ENCODE results near the gene TCERG1L. TPM values are rescaled to one million over a fixed set of nuclear protein-coding genes. Genes with fewer than 3 reads are reported as not detected.
A peak's percentile ranks its signal among the peaks of the same experiment; 100 is the strongest.

The TCERG1L gene
- total and polyA plus RNA-seq, 3 experiments from 2014 or later = 0.07 to 0.93 (median 0.68) TPM

GRCh38 chr10:131131726-131132591 is 179.6 kb downstream of the TCERG1L start:
- CTCF ChIA-PET = no interaction called here
- H3K4me1 Mint-ChIP-seq = no peaks in the 10 kb centered on the region

GRCh38 chr10:131130025-131130424 is 181.5 kb downstream of the TCERG1L start:
- Histone ChIP-seq H3K9me3 (ENCODE audit: low read length) (no peaks in the 10 kb centered on the region), H3K27ac (ENCODE audit: low read depth, low read length) (no peak overlapping the region), H3K4me1 (ENCODE audit: insufficient read depth, low read length) (no peaks in the 10 kb centered on the region), H3K36me3 (ENCODE audit: insufficient read depth, low read length) (no peaks in the 10 kb centered on the region), H3K4me3 (ENCODE audit: low read length) (no peak overlapping the region), H3K27me3 (ENCODE audit: insufficient read depth, low read length, poor library complexity, severe bottlenecking) (no peaks in the 10 kb centered on the region)
- peaks cover 0 to 4% (median 0%) of the 10 kb centered on the region in 5 donors for H3K9me3 Mint-ChIP-seq
- no peak overlapping the region for H3K4me3 Mint-ChIP-seq
- peaks cover 0 to 1% of the 10 kb centered on the region in 2 donors for H3K27me3 Mint-ChIP-seq
- H3K27ac Mint-ChIP-seq = no peak overlapping the region
- ChIA-PET POLR2A (no interaction called here), CTCF (no interaction called here)
- H3K36me3 Mint-ChIP-seq = no peaks in the 10 kb centered on the region
- DNase-seq = no peak
- no peaks in the 10 kb centered on the region for H3K4me1 Mint-ChIP-seq

More at GRCh38 chr10:131131726-131132591, 179.6 kb downstream of the TCERG1L start:
- no peaks in the 10 kb centered on the region for H3K27me3 ChIP-seq (ENCODE audit: insufficient read depth, low read length, poor library complexity, severe bottlenecking)
- Mint-ChIP-seq H3K36me3 (no peaks in the 10 kb centered on the region), H3K27ac (no peak overlapping the region), H3K4me3 (no peak overlapping the region), H3K27me3 (no peaks in the 10 kb centered on the region), H3K9me3 (peaks cover 0 to 2% (median 0%) of the 10 kb centered on the region in 5 donors)
- H3K27ac ChIP-seq (ENCODE audit: low read depth, low read length) = no peak overlapping the region
- no peak overlapping the region for H3K4me3 ChIP-seq (ENCODE audit: low read length)
- H3K4me1 ChIP-seq (ENCODE audit: insufficient read depth, low read length) = no peaks in the 10 kb centered on the region
- H3K36me3 ChIP-seq (ENCODE audit: insufficient read depth, low read length) = no peaks in the 10 kb centered on the region
- H3K9me3 ChIP-seq (ENCODE audit: low read length) = no peaks in the 10 kb centered on the region
- no peak for DNase-seq
- POLR2A ChIA-PET = no interaction called here

GRCh38 chr10:131129544-131129943 is 182.0 kb downstream of the TCERG1L start:
- Histone ChIP-seq H3K27me3 (ENCODE audit: insufficient read depth, low read length, poor library complexity, severe bottlenecking) (no peaks in the 10 kb centered on the region), H3K27ac (ENCODE audit: low read depth, low read length) (no peak overlapping the region), H3K36me3 (ENCODE audit: insufficient read depth, low read length) (no peaks in the 10 kb centered on the region), H3K4me3 (ENCODE audit: low read length) (no peak overlapping the region), H3K9me3 (ENCODE audit: low read length) (no peaks in the 10 kb centered on the region), H3K4me1 (ENCODE audit: insufficient read depth, low read length) (no peaks in the 10 kb centered on the region)
- Mint-ChIP-seq H3K27me3 (peaks cover 0 to 3% of the 10 kb centered on the region in 2 donors), H3K9me3 (peaks cover 0 to 5% (median 0%) of the 10 kb centered on the region in 5 donors), H3K4me1 (no peaks in the 10 kb centered on the region), H3K4me3 (no peak overlapping the region), H3K27ac (no peak overlapping the region), H3K36me3 (no peaks in the 10 kb centered on the region)
- DNase-seq = no peak
- POLR2A ChIA-PET = no interaction called here
- CTCF ChIA-PET = no interaction called here

GRCh38 chr10:131128731-131129130 is 182.8 kb downstream of the TCERG1L start:
- H3K36me3 Mint-ChIP-seq = no peaks in the 10 kb centered on the region
- H3K9me3 Mint-ChIP-seq = peaks cover 0 to 5% (median 0%) of the 10 kb centered on the region in 5 donors
- POLR2A ChIA-PET = no interaction called here
- Histone ChIP-seq H3K4me1 (ENCODE audit: insufficient read depth, low read length) (no peaks in the 10 kb centered on the region), H3K9me3 (ENCODE audit: low read length) (no peaks in the 10 kb centered on the region), H3K4me3 (ENCODE audit: low read length) (no peak overlapping the region), H3K27ac (ENCODE audit: low read depth, low read length) (no peak overlapping the region), H3K36me3 (ENCODE audit: insufficient read depth, low read length) (no peaks in the 10 kb centered on the region), H3K27me3 (ENCODE audit: insufficient read depth, low read length, poor library complexity, severe bottlenecking) (no peaks in the 10 kb centered on the region)
- peaks cover 0 to 3% of the 10 kb centered on the region in 2 donors for H3K27me3 Mint-ChIP-seq
- peak in 1 of 5 donors; percentile 17 for DNase-seq
- CTCF ChIA-PET = no interaction called here
- H3K27ac Mint-ChIP-seq = no peak overlapping the region
- H3K4me1 Mint-ChIP-seq = no peaks in the 10 kb centered on the region
- no peak overlapping the region for H3K4me3 Mint-ChIP-seq

GRCh38 chr10:131127610-131128009 is 183.9 kb downstream of the TCERG1L start:
- Histone ChIP-seq H3K27me3 (ENCODE audit: insufficient read depth, low read length, poor library complexity, severe bottlenecking) (no peaks in the 10 kb centered on the region), H3K9me3 (ENCODE audit: low read length) (no peaks in the 10 kb centered on the region), H3K4me3 (ENCODE audit: low read length) (no peak overlapping the region), H3K36me3 (ENCODE audit: insufficient read depth, low read length) (no peaks in the 10 kb centered on the region), H3K27ac (ENCODE audit: low read depth, low read length) (no peak overlapping the region), H3K4me1 (ENCODE audit: insufficient read depth, low read length) (no peaks in the 10 kb centered on the region)
- no peaks in the 10 kb centered on the region for H3K36me3 Mint-ChIP-seq
- no peak overlapping the region for H3K4me3 Mint-ChIP-seq
- H3K27me3 Mint-ChIP-seq = peaks cover 0 to 3% of the 10 kb centered on the region in 2 donors
- ChIA-PET CTCF (no interaction called here), POLR2A (no interaction called here)
- no peak for DNase-seq
- no peaks in the 10 kb centered on the region for H3K4me1 Mint-ChIP-seq
- H3K27ac Mint-ChIP-seq = no peak overlapping the region
- H3K9me3 Mint-ChIP-seq = peaks cover 0 to 5% (median 0%) of the 10 kb centered on the region in 5 donors

- Histone ChIP-seq H3K27ac (ENCODE audit: low read depth, low read length) (no peak overlapping the region), H3K9me3 (ENCODE audit: low read length) (no peaks in the 10 kb centered on the region), H3K27me3 (ENCODE audit: insufficient read depth, low read length, poor library complexity, severe bottlenecking) (no peaks in the 10 kb centered on the region), H3K36me3 (ENCODE audit: insufficient read depth, low read length) (no peaks in the 10 kb centered on the region), H3K4me3 (ENCODE audit: low read length) (no peak overlapping the region), H3K4me1 (ENCODE audit: insufficient read depth, low read length) (no peaks in the 10 kb centered on the region)
- Mint-ChIP-seq H3K4me3 (no peak overlapping the region), H3K27ac (no peak overlapping the region), H3K36me3 (no peaks in the 10 kb centered on the region), H3K9me3 (peaks cover 0 to 5% (median 0%) of the 10 kb centered on the region in 5 donors), H3K4me1 (no peaks in the 10 kb centered on the region), H3K27me3 (peaks cover 0 to 3% of the 10 kb centered on the region in 2 donors)
- ChIA-PET CTCF (no interaction called here), POLR2A (no interaction called here)
- peak in 1 of 5 donors; percentile 8 for DNase-seq
Measured at GRCh38 chr10:131127138-131127589, 184.4 kb downstream of the TCERG1L start.

- no peaks in the 10 kb centered on the region for H3K4me1 Mint-ChIP-seq
- CTCF ChIA-PET = no interaction called here
- Histone ChIP-seq H3K36me3 (ENCODE audit: insufficient read depth, low read length) (no peaks in the 10 kb centered on the region), H3K27me3 (ENCODE audit: insufficient read depth, low read length, poor library complexity, severe bottlenecking) (no peaks in the 10 kb centered on the region), H3K27ac (ENCODE audit: low read depth, low read length) (no peak overlapping the region), H3K4me3 (ENCODE audit: low read length) (no peak overlapping the region), H3K4me1 (ENCODE audit: insufficient read depth, low read length) (no peaks in the 10 kb centered on the region), H3K9me3 (ENCODE audit: low read length) (no peaks in the 10 kb centered on the region)
- H3K4me3 Mint-ChIP-seq = no peak overlapping the region
- peaks cover 0 to 3% of the 10 kb centered on the region in 2 donors for H3K27me3 Mint-ChIP-seq
- peaks cover 0 to 5% (median 0%) of the 10 kb centered on the region in 5 donors for H3K9me3 Mint-ChIP-seq
- H3K36me3 Mint-ChIP-seq = no peaks in the 10 kb centered on the region
- peak in 1 of 5 donors; percentile 11 for DNase-seq
- H3K27ac Mint-ChIP-seq = no peak overlapping the region
- POLR2A ChIA-PET = no interaction called here
Measured at GRCh38 chr10:131126321-131127137, 185.0 kb downstream of the TCERG1L start.
